ENCODE data around the gene TFAP2A.

The TFAP2A gene

DNA sequence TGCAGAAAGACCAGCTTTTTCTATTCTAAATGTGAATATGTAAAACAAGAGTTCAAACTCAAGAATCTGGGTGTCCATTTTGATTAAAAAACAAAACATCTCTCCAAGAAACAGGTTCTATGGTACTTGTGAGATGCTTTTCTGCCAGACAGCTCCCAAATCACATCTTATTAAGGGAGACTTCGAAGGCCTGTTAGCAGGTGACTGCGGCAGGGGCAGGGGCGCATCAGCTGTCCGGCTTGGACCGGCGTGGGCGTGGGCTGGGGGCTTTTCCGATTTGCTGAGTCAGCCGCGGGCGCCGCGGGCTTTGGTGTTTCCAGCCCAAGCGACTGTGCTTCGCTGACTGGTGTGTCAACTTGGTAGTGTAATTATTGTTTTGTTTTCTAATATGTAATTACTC is 32.6 kb downstream of the TFAP2A start:
- DNase-seq = no peak

DNA sequence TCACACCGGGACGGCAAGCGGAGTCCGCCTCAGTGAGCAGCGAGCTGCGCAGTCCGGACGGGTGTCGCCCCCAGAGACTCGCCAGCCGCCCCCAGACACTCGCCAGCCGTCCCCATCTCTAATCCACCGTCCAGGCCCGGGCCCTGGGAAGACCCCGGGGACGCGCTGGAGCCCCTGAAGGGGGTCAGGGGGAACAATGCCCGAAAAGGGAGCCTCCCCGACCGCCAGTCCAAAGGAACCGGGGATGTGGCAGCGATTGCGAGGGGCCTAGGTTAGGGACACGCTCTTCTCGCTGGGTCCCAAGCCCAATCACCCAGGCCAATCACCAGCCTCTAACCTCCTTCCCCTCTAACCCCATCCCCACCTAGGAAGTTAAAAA is 33.1 kb downstream of the TFAP2A start:
- DNase-seq = no peak

DNA sequence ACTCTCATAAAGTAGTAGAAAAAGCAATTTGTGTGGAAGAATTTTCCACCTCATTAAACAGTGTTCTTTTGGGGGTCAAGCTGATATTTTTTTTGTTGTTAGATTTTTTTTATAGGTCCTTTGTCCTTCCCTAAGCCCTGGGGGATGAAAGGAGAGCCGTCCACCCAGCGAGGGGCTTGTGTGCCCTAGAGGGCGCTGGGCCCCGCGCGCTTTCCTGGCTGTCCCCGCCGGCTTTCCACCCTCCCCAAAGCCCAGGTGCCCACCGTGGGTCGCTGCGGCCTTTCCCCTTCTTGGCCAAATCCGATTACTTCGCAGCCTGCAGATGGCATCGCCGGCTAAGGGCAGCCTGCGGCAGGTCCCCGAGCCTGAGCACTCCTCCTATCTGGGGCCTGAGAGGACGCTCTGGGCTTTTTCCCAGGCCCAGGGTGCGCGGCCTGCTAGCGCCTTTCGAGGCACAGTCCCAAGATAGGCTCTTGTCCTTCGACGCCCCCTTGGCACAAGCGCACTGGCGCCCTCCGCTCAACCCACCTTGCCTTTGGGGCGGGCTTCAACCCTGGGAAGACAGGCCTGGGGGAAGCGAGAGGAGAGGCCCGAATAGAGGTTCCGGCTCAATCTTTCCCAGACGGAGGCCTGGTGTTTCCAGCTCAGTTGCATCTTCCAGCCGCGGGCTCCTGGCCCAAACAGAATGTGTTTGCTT is 33.6 kb downstream of the TFAP2A start:
- DNase-seq = no peak

DNA sequence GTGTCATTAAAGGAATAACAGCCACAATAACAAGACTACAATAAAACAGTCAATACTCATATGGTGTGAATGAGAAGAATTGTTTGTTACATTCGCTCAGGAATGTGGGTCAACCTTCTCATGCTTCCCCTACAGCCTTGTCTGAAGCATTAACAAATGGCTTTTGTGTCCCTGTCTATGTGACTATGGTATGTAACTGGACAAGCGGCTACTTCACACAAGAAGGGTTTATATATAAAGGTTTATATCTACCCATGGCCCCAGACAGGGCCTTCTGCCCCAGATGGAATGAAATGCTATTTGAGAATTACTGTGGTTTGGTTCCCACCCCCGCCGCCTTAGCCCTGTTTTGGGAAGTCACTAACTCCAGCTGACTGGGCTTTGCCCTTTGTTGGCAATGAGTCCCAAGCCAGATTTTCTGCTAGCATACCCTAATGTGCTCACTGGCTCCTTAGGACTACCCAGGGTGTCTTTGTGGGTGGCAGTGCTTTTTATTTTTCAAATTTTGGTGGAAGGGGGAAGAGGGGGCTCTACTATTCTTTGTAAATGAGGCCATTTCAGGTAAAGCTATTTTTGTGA is 39.4 kb downstream of the TFAP2A start:
- no peak for DNase-seq

DNA sequence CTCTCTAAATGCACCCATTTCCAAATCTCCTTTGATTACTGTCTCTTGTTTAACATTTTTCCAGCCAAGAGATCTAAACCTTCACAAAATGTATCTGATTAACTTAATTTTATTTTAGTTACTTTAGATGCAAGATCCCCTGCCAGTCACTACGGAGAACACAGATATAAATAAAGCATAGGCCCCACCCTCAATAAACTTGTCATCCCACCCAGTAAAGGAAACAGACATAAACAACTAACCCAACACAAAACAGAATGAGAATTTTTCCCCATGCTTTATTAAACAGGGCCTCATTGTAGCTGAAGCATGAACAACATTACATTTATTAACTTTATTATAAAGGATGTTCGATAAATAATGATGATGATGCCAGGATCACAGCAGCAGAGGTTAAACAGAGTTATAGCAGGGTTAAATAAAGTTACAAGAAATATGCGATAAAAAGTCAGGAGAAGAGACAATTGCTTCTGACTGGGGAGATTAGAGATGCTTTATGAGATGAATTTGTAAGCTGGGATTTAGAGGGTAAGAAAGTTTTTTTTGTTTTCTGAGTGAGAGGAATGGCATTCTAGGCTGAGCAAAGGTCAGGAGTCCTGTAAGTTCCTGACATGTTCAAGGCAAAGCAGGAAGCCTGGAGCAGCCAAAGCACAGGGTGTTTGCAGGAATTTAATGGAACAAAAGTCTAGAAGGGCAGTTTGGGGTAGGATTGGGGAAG is 41.1 kb downstream of the TFAP2A start:
- no peak for DNase-seq

DNA sequence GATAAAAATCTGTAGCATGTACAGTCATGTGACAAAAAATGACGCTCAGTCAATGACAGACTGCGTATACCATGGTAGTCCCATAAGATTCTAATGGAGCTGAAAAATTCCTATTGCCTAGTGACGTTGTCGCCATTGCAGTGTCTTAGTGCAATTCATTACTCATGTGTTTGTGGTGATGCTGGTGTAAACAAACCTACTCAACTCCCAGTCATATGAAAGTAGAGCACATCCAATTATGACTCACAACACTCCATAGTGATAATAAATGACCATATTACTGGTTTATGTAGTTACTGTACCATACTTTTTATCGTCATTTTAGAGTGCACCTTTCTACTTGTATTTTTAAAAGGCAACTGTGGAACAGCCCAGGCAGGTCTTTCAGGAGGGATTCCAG is 45.0 kb downstream of the TFAP2A start:
- no peak for DNase-seq

DNA sequence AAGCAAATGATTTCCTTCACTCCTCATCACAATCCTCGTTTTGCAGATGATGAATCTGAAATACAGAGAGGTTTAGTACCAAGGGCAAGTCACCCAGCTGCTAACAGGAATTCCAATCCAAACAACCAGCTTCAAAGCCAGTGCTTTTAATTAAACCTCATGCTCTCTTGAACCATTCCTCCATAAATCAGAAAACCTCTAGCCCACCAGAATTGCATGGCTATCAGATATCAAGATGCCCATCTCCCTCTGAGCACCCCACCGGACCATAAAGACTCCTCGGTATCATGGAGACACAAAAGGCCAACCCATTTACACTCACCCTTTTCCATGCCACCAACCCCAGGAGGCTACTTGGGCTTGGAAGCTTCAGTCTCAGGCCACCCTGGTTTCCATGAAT is 46.0 kb downstream of the TFAP2A start:
- no peak for DNase-seq

DNA sequence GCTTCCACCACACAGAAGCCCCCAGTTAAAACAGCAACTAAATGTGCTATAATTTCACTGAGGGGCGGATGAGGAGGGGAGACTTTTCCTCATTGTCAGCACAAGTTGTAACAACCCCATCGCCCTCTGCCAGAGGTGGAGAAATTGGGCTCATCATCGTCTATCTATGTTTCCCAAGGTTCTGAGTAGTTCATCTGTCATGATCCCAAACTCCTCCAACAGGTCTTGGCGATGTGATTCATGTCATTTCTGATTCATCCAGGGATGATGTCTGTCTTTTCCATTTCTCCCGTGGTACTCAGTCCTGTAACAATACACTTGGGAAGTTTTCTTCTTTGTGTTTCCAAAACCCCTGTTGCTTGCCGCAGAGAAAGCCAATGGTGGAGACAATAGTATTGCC is 51.0 kb downstream of the TFAP2A start:
- DNase-seq = no peak

DNA sequence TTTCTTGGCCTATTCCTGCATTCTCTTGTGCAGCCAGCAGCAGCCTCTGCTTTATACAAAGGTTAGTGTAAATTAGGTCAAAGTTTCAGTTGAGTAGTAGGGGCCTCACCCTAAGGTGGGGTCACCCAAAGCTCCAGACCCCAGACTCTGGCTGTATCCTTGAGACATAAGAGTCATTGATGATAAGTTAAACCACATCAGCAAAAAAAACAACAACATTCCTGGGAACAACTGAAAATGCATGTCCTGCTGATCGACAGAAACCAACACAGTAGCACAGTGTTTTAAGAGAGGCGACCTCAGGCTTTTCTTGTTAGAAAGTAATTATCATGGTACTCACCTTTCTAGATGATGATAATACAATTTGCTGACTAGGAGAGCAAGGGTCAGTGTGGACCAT is 52.6 kb downstream of the TFAP2A start:
- DNase-seq = no peak

DNA sequence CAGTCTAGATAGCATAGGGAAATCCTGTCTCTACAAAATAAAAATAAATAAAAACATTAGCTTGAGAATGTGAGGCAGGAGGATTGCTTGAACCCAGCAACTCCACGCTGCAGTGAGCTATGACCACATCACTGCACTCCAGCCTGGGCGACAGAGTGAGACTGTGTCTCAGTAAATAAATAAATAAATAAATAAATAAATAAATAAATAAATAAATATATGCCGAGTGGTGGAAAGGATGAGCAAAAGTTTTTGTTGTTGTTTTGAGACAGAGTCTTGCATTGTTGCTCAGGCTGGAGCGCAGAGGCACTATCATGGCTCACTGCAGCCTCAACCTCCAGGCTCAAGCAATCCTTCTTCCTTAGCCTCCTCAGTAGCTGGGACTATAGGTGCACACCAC is 53.4 kb downstream of the TFAP2A start:
- no peak for DNase-seq

DNA sequence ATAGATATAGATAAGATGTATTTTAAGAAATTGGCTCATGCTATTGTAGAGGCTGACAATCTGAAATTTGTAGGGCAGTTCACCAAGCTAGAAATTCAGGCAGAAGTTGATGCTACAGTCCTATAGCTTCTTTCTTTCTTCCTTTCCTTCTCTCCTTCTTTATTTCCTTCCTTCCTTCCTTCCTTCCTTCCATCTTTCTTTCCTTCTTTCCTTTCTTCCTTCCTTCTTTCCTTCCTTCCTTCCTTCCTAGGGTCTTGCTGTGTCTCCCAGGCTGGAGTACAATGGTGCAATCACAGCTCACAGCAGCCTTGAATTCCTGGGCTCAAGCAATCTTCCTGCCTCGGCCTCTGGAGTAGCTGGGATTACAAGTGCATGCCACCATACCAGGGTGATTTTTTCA is 55.3 kb downstream of the TFAP2A start:
- no peak for DNase-seq

DNA sequence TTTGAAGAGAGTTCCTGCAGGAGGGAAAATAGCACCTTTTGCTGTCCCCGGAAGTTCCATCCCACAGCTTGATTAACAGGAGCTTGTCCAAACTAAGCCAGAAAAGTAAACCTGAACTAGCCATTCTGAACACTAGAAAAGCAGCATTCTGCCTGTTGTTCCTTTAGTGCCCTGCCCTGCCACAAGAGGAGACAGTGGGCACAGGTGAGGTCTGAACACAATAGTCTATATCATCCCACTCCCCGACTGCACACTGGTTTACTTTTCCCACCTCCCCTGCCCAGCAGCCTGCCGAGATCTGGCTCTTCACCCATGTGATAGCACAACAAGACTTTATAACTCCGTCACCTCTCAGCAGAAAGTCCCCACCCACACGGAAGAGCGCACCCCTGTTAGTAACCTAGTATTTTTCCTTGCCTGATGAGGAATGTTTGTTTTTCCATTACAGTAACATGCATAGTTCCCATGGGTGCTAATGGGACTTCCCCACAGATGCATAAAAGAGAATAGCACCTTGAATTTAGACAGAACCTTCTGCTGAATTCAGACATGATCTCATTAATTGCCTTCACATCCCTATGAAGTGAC is 59.7 kb downstream of the TFAP2A start:
- no peak for DNase-seq

DNA sequence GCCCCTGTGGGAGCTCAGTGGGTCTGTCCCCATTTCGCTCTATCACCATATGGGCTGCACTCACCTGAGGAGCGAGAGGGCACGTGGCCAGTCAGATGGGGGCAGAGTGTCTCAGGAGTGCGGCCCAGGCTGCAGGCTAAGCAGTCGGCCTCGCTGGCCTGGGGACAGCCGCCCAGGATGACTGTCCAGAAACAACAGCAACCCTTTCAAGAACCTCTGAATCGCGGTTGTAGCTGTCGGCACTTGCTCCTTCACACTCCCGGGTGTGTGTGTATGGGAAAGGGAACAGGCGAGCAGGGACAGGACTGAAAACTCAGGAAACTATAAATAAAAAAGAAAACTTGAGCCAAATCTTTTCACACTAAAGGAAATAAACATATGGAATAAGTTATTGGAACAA is 63.1 kb downstream of the TFAP2A start:
- DNase-seq = no peak

DNA sequence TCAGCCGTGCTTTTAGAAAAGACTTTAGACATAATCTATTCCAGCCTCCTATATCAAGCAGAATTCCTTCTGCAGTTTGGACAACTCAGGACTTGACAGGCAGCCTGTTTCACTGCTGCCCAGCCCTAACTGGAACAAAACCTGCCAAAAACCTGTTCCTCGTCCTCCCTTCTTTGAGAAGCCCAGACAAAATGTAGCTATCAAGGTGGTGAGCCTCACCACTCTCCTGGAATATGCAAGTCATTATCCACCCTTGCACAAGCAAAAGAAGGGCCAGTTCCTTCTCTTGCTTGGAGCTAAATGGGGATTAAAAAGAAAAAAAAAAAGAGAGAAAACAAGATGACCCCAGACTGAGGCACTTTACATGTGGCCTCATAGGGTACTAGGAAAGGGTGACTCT is 64.2 kb downstream of the TFAP2A start:
- no peak for DNase-seq

DNA sequence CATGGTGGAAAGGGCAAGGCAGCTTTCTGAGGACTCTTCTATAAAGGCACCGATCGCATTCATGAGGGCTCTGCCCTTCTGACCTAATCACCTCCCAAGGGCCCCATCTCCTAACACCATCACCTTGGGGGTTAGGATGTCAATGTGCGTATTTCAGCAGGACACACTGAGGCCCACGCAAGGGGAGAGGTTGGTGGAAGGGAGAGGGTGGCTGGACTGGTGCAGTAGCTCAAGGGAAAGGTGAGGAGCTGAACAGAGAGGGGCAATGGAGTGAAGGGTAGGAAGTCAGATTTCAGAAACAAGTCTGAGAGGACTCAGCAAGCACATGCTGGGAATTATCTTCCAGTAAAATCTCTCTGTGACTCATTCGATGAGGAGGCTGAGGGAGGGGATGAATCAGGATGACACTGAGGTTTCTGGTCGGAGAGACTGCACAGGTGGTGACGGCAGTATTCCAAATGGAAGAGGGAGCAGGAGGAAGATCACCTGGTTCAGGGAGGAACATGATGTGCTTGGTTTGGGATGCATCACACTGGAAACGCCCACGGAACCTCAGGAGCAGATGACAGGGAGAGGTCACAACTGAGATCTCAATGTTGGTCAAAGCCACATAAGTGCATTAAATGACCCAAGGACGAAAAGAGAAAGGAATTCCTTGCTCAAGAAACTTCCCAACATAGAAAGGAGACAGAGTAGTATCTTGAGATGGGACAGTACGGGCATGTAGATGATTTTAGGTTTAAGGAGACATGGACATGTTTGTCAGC is 67.1 kb downstream of the TFAP2A start:
- no peak for DNase-seq

Measured in MV-4-11 (cell line).